Keratinocyte (primary cell): ENCODE measurements around the gene NDUFS8. TPM values are rescaled to one million over a fixed set of nuclear protein-coding genes. Genes with fewer than 3 reads are reported as not detected.

ENCODE experiments used
- DNase-seq: peaks from one replicate; pipeline ENCODE4 v3.0.0-alpha.2; 2011; ENCODE audit warnings: low read depth, missing footprints, low spot score
- FAIRE-seq: peaks from 2 replicates; lab custom pipeline; 2011; peaks lifted over from hg19 to GRCh38; lab: Jason Lieb, UNC
- H2AFZ ChIP-seq: 2 replicates; pipeline ENCODE4 v1.6.0; 2012; ENCODE audit warnings: low read length, control low read depth, inconsistent platforms; ENCODE audit not compliant: control insufficient read depth
- H3K27ac ChIP-seq: 2 replicates; pipeline ENCODE4 v1.5.1; 2011; ENCODE audit warnings: low read length; ENCODE audit not compliant: control insufficient read depth, insufficient read depth
- H3K27me3 ChIP-seq: 3 replicates; pipeline ENCODE4 v1.6.0; 2011; ENCODE audit warnings: low read length; ENCODE audit not compliant: control insufficient read depth, insufficient read depth; ENCODE audit errors: extremely low read depth
- H3K36me3 ChIP-seq, 2 experiments: 2 replicates in 1 of 2; 3 replicates in 1 of 2; pipeline ENCODE4 v1.5.1; 2011; ENCODE audit warnings: low read length in 2 of 2, mild to moderate bottlenecking in 1 of 2; ENCODE audit not compliant: control insufficient read depth in 2 of 2, insufficient read depth in 2 of 2; ENCODE audit errors: extremely low read depth in 1 of 2
- H3K4me1 ChIP-seq: 3 replicates; pipeline ENCODE4 v1.5.1; 2011; ENCODE audit warnings: low read length; ENCODE audit not compliant: control insufficient read depth, insufficient read depth; ENCODE audit errors: extremely low read depth
- H3K4me2 ChIP-seq: 3 replicates; pipeline ENCODE4 v1.6.0; 2011; ENCODE audit warnings: low read depth, low read length; ENCODE audit not compliant: control insufficient read depth, insufficient read depth; ENCODE audit errors: extremely low read depth
- H3K4me3 ChIP-seq, 3 experiments: fragments of 200-600 bp in 1 of 3; sonication (generic) in 1 of 3; 2 replicates in 2 of 3; 3 replicates in 1 of 3; pipeline ENCODE4 v1.5.1; 2011 to 2016; ENCODE audit warnings: low read length in 3 of 3, mild to moderate bottlenecking in 3 of 3, control low read depth in 2 of 3, inconsistent platforms in 1 of 3, low read depth in 1 of 3, mixed read lengths in 1 of 3, mixed run types in 1 of 3, moderate library complexity in 1 of 3; ENCODE audit not compliant: control insufficient read depth in 2 of 3, insufficient read depth in 2 of 3; ENCODE audit errors: extremely low read depth in 1 of 3
- H3K79me2 ChIP-seq: 2 replicates; pipeline ENCODE4 v1.6.0; 2012; ENCODE audit warnings: low read length; ENCODE audit not compliant: control insufficient read depth, insufficient read depth
- H3K9ac ChIP-seq: 3 replicates; pipeline ENCODE4 v1.6.0; 2011; ENCODE audit warnings: low read length; ENCODE audit not compliant: control insufficient read depth, insufficient read depth; ENCODE audit errors: extremely low read depth
- H3K9me1 ChIP-seq: 3 replicates; pipeline ENCODE4 v1.6.0; 2011; ENCODE audit warnings: low read length; ENCODE audit not compliant: control insufficient read depth, insufficient read depth; ENCODE audit errors: extremely low read depth
- H3K9me3 ChIP-seq: 2 replicates; pipeline ENCODE4 v1.5.1; 2012; ENCODE audit warnings: low read depth, low read length; ENCODE audit not compliant: control insufficient read depth
- H4K20me1 ChIP-seq: 3 replicates; pipeline ENCODE4 v1.6.0; 2011; ENCODE audit warnings: low read length; ENCODE audit not compliant: control insufficient read depth, insufficient read depth; ENCODE audit errors: extremely low read depth
- CTCF ChIP-seq, 3 experiments: IDR thresholded peaks in 1 of 3; conservative IDR thresholded peaks in 1 of 3; optimal IDR thresholded peaks in 1 of 3; 2 replicates in 2 of 3; 3 replicates in 1 of 3; pipeline versions ENCODE3 to v1.5.1; 2011; ENCODE audit warnings: low read length in 3 of 3, mild to moderate bottlenecking in 3 of 3, moderate library complexity in 2 of 3, control low read depth in 1 of 3, inconsistent platforms in 1 of 3; ENCODE audit not compliant: insufficient read depth in 2 of 3; ENCODE audit errors: extremely low read depth in 1 of 3
- EZH2 ChIP-seq: IDR thresholded peaks from one replicate; pipeline ENCODE4 v1.6.1; 2012; ENCODE audit warnings: inconsistent platforms, mild to moderate bottlenecking, low read length, moderate library complexity
- dilution Hi-C: fragments of 300-500 bp; cut with MboI; formaldehyde crosslinking; loops from one replicate; pipeline ENCODE4 v1.7.0; 2020; ENCODE audit warnings: low sequenced_read_pairs; ENCODE audit not compliant: extremely low pct_ligation_motif_present
- polyA plus RNA-seq, 5 experiments: library from polyadenylated mRNA; depleted of rRNA in 3 of 5; stranded (reverse) in 3 of 5; stranded (forward) in 1 of 5; unstranded in 1 of 5; fragments of >200 nt; gene quantifications; 1 replicate in 1 of 5; 2 replicates in 3 of 5; 3 replicates in 1 of 5; pipeline versions ENCODE4 v1.2.1 to v1.2.3, GENCODE V29; 2011 to 2012; ENCODE audit warnings: missing spikeins in 2 of 5, low read depth in 1 of 5, low replicate concordance in 1 of 5

NDUFS8 gene
- polyA plus RNA-seq, 1 donor (not counting 4 experiments of a cell fraction or from before 2014, with no cell fraction given) = 51.7 TPM

GRCh38 chr11:68037411-68038225 lies 7.1 kb downstream of the NDUFS8 start:
- Histone ChIP-seq H4K20me1 (no peaks in the 10 kb centered on the region), H3K27ac (no peak overlapping the region), H2AFZ (no peak overlapping the region), H3K4me1 (peaks cover 7% of the 10 kb centered on the region), H3K9me1 (no peaks in the 10 kb centered on the region), H3K36me3 (peaks cover 10 to 16% of the 10 kb centered on the region in 2 experiments), H3K9me3 (no peaks in the 10 kb centered on the region), H3K4me3 (no peak overlapping the region), H3K9ac (no peak overlapping the region), H3K27me3 (no peaks in the 10 kb centered on the region), H3K79me2 (peaks cover 8% of the 10 kb centered on the region), H3K4me2 (no peak overlapping the region)
- FAIRE-seq = no peak
- dilution Hi-C loops = no loop called here
- no peak for DNase-seq
- no peak for TF ChIP-seq EZH2
- TF ChIP-seq CTCF (optimal IDR thresholded peaks at IDR 0.05 in 1 of 3, IDR thresholded peaks at IDR 0.05 in 1 of 3, conservative IDR thresholded peaks at IDR 0.05 in 1 of 3; ENCODE audit: extremely low read depth in 1 of 3, insufficient read depth in 2 of 3, low read length in 3 of 3) = no peak

- DNase-seq (no peak), FAIRE-seq (no peak)
- H3K4me1 ChIP-seq = peaks cover 7% of the 10 kb centered on the region
- H3K79me2 ChIP-seq = peaks cover 5% of the 10 kb centered on the region
- dilution Hi-C loops = no loop called here
- H3K9me3 ChIP-seq = no peaks in the 10 kb centered on the region
- H4K20me1 ChIP-seq = no peaks in the 10 kb centered on the region
- H3K36me3 ChIP-seq = peaks cover 11% of the 10 kb centered on the region in 2 experiments
- TF ChIP-seq EZH2 = no peak
- TF ChIP-seq CTCF (optimal IDR thresholded peaks at IDR 0.05 in 1 of 3, IDR thresholded peaks at IDR 0.05 in 1 of 3, conservative IDR thresholded peaks at IDR 0.05 in 1 of 3; ENCODE audit: extremely low read depth in 1 of 3, insufficient read depth in 2 of 3, low read length in 3 of 3) = no peak
- H3K9me1 ChIP-seq = no peaks in the 10 kb centered on the region
- peak overlapping the region; percentile 83 for H2AFZ ChIP-seq
- no peaks in the 10 kb centered on the region for H3K27me3 ChIP-seq
- H3K27ac ChIP-seq = peak overlapping the region; percentile 26
- peak overlapping the region; percentile 68 to 84 (median 76) for H3K4me3 ChIP-seq
- peak overlapping the region; percentile 74 for H3K9ac ChIP-seq
- peak overlapping the region; percentile 87 for H3K4me2 ChIP-seq
These were observed 7.8 kb downstream of the NDUFS8 start for GRCh38 chr11:68038226-68038717.
